Measurements from ENCODE around the gene ANGPTL2. TPM values are rescaled to one million over a fixed set of nuclear protein-coding genes. Genes with fewer than 3 reads are reported as not detected.
A peak's percentile ranks its signal among the peaks of the same experiment; 100 is the strongest.

ANGPTL2 gene
- total RNA-seq, 1 donor from 2014 or later, result 20.6 TPM

GRCh38 chr9:127121628-127122175 is 733 bp downstream of the ANGPTL2 start:
- H3K27ac Mint-ChIP-seq, result peak overlapping the region; percentile 71
- peak overlapping the region; percentile 91 for H3K4me3 Mint-ChIP-seq
- H3K27me3 Mint-ChIP-seq, result peaks cover 8% of the 10 kb centered on the region
- peaks cover 4% of the 10 kb centered on the region for H3K36me3 Mint-ChIP-seq
- no peak for DNase-seq (ENCODE audit: extremely low spot score, unreplicated experiment)
- peaks cover 28% of the 10 kb centered on the region for H3K4me1 Mint-ChIP-seq (ENCODE audit: unreplicated experiment)
- no peak for TF ChIP-seq CTCF (conservative IDR thresholded peaks at IDR 0.05)
- no peaks in the 10 kb centered on the region for H3K9me3 Mint-ChIP-seq

- Mint-ChIP-seq H3K27me3 (peaks cover 8% of the 10 kb centered on the region), H3K27ac (no peak overlapping the region), H3K36me3 (peaks cover 4% of the 10 kb centered on the region), H3K4me1 (ENCODE audit: unreplicated experiment) (peaks cover 28% of the 10 kb centered on the region), H3K9me3 (no peaks in the 10 kb centered on the region), H3K4me3 (no peak overlapping the region)
- TF ChIP-seq CTCF (conservative IDR thresholded peaks at IDR 0.05), result no peak
- no peak for DNase-seq (ENCODE audit: extremely low spot score, unreplicated experiment)
Measured at GRCh38 chr9:127119320-127119709, 3.1 kb downstream of the ANGPTL2 start.

GRCh38 chr9:127118597-127119319 is 3.7 kb downstream of the ANGPTL2 start:
- no peak for DNase-seq (ENCODE audit: extremely low spot score, unreplicated experiment)
- Mint-ChIP-seq H3K9me3 (no peaks in the 10 kb centered on the region), H3K36me3 (peaks cover 4% of the 10 kb centered on the region), H3K27ac (no peak overlapping the region), H3K27me3 (peaks cover 8% of the 10 kb centered on the region), H3K4me3 (no peak overlapping the region), H3K4me1 (ENCODE audit: unreplicated experiment) (peaks cover 27% of the 10 kb centered on the region)
- TF ChIP-seq CTCF (conservative IDR thresholded peaks at IDR 0.05), result no peak

GRCh38 chr9:127117801-127118200 is 4.6 kb downstream of the ANGPTL2 start:
- H3K36me3 Mint-ChIP-seq, result peaks cover 4% of the 10 kb centered on the region
- H3K27me3 Mint-ChIP-seq, result peaks cover 5% of the 10 kb centered on the region
- H3K27ac Mint-ChIP-seq, result no peak overlapping the region
- TF ChIP-seq CTCF (conservative IDR thresholded peaks at IDR 0.05), result no peak
- peaks cover 18% of the 10 kb centered on the region for H3K4me1 Mint-ChIP-seq (ENCODE audit: unreplicated experiment)
- DNase-seq (ENCODE audit: extremely low spot score, unreplicated experiment), result no peak
- no peak overlapping the region for H3K4me3 Mint-ChIP-seq
- H3K9me3 Mint-ChIP-seq, result no peaks in the 10 kb centered on the region

- no peak for TF ChIP-seq CTCF (conservative IDR thresholded peaks at IDR 0.05)
- Mint-ChIP-seq H3K4me3 (no peak overlapping the region), H3K27ac (no peak overlapping the region), H3K9me3 (no peaks in the 10 kb centered on the region), H3K27me3 (peaks cover 5% of the 10 kb centered on the region), H3K36me3 (peaks cover 4% of the 10 kb centered on the region), H3K4me1 (ENCODE audit: unreplicated experiment) (peaks cover 15% of the 10 kb centered on the region)
- DNase-seq (ENCODE audit: extremely low spot score, unreplicated experiment), result no peak
Measured at GRCh38 chr9:127116957-127117356, 5.5 kb downstream of the ANGPTL2 start.
